Testis (tissue), 2 donors: ENCODE results near the gene CNTN4.

Source experiments
- POLR2A ChIP-seq: fragments of 450-650 bp; IDR thresholded peaks from one replicate; pipeline ENCODE4 v1.6.1; 2017; ENCODE audit warnings: antibody characterized with exemption, mild to moderate bottlenecking, moderate library complexity
- TF ChIP-seq, protein P1 (sequence below), 3 experiments: fragments of 450-650 bp in 2 of 3; fragments of 200-600 bp in 1 of 3; sonication (generic) in 1 of 3; IDR thresholded peaks; one replicate each; pipeline ENCODE4 v1.5.1; 2016 to 2019; ENCODE audit warnings: antibody characterized with exemption in 3 of 3, mild to moderate bottlenecking in 2 of 3, moderate library complexity in 1 of 3

GRCh38 chr3:3069723-3070122 lies 971.1 kb downstream of the CNTN4 start:
- TF ChIP-seq, protein P1, sequence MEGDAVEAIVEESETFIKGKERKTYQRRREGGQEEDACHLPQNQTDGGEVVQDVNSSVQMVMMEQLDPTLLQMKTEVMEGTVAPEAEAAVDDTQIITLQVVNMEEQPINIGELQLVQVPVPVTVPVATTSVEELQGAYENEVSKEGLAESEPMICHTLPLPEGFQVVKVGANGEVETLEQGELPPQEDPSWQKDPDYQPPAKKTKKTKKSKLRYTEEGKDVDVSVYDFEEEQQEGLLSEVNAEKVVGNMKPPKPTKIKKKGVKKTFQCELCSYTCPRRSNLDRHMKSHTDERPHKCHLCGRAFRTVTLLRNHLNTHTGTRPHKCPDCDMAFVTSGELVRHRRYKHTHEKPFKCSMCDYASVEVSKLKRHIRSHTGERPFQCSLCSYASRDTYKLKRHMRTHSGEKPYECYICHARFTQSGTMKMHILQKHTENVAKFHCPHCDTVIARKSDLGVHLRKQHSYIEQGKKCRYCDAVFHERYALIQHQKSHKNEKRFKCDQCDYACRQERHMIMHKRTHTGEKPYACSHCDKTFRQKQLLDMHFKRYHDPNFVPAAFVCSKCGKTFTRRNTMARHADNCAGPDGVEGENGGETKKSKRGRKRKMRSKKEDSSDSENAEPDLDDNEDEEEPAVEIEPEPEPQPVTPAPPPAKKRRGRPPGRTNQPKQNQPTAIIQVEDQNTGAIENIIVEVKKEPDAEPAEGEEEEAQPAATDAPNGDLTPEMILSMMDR (IDR thresholded peaks at IDR 0.05): no peak
- TF ChIP-seq POLR2A: no peak
